ENCODE measurements around the gene SPATS2.

DNA sequence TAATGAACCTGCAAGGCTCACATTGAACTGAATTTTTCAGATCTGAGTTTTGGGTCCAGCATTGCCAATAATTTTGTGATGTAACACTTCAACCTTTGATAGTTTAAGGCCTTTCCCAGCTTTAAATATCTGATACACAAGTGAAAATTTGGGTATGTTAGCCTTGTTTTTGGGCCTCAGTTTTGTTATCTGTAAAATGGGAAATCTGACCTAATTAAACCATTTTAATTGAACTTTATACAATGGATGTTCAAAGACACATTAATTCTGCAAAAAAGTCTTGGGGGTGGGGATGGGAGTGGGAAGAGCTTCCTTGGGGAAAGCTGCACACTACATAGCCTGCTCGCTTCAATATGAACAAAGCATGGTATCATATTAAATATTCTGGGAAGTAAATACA, 5.2 kb upstream of the SPATS2 start:
- TF ChIP-seq, protein P1, sequence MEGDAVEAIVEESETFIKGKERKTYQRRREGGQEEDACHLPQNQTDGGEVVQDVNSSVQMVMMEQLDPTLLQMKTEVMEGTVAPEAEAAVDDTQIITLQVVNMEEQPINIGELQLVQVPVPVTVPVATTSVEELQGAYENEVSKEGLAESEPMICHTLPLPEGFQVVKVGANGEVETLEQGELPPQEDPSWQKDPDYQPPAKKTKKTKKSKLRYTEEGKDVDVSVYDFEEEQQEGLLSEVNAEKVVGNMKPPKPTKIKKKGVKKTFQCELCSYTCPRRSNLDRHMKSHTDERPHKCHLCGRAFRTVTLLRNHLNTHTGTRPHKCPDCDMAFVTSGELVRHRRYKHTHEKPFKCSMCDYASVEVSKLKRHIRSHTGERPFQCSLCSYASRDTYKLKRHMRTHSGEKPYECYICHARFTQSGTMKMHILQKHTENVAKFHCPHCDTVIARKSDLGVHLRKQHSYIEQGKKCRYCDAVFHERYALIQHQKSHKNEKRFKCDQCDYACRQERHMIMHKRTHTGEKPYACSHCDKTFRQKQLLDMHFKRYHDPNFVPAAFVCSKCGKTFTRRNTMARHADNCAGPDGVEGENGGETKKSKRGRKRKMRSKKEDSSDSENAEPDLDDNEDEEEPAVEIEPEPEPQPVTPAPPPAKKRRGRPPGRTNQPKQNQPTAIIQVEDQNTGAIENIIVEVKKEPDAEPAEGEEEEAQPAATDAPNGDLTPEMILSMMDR (IDR thresholded peaks at IDR 0.05) = no peak
- TF ChIP-seq, protein P2, sequence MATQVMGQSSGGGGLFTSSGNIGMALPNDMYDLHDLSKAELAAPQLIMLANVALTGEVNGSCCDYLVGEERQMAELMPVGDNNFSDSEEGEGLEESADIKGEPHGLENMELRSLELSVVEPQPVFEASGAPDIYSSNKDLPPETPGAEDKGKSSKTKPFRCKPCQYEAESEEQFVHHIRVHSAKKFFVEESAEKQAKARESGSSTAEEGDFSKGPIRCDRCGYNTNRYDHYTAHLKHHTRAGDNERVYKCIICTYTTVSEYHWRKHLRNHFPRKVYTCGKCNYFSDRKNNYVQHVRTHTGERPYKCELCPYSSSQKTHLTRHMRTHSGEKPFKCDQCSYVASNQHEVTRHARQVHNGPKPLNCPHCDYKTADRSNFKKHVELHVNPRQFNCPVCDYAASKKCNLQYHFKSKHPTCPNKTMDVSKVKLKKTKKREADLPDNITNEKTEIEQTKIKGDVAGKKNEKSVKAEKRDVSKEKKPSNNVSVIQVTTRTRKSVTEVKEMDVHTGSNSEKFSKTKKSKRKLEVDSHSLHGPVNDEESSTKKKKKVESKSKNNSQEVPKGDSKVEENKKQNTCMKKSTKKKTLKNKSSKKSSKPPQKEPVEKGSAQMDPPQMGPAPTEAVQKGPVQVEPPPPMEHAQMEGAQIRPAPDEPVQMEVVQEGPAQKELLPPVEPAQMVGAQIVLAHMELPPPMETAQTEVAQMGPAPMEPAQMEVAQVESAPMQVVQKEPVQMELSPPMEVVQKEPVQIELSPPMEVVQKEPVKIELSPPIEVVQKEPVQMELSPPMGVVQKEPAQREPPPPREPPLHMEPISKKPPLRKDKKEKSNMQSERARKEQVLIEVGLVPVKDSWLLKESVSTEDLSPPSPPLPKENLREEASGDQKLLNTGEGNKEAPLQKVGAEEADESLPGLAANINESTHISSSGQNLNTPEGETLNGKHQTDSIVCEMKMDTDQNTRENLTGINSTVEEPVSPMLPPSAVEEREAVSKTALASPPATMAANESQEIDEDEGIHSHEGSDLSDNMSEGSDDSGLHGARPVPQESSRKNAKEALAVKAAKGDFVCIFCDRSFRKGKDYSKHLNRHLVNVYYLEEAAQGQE (IDR thresholded peaks at IDR 0.05; ENCODE audit: insufficient read depth in 1 of 2, low read depth in 2 of 2, low read length in 1 of 2) = no peak
- TF ChIP-seq POLR2AphosphoS5 (IDR thresholded peaks at IDR 0.05; ENCODE audit: low read depth, low read length) = no peak

Measured in Panc1 (cell line).